Measurements from ENCODE around the gene CCNQ.
A peak's percentile ranks its signal among the peaks of the same experiment; 100 is the strongest.

Gene CCNQ

DNA sequence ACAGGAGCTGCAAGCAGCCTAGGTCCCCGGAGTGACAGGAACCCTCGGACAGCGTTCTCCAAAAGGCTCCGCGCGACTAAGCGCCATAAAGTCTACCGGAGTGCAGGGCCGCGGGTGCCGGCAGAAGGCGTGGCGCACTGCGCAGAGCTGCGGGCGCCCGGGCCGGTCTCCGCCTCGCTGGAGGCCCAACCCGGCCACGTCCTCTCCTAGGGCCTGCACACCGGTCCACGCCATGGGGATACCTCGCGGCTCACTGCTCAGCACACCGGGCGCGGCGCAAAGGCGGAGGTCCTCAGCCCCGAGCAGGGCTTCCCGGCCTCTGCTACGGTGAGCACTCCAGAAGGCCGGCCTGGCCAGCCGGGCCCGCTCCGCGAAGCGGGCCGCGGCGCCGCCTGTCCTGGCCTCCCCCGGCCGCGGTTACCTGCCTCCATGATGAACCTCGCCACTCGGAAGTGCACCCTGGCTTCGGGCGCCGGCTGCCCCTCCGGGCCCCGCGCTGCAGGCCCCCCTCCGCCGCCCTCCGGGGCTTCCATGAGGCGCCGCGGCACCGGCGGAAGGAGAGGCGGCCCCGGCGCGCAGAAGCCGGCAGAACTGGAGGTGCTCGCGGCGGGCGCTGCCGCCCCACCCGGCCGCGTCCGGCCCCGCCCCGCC lies at the start of gene CCNQ:
CCNQ (minus strand) TSS at position 599 of the 651 bp plus-strand sequence; CDS start at position 533, 66 bp downstream.
- no peak for DNase-seq

DNA sequence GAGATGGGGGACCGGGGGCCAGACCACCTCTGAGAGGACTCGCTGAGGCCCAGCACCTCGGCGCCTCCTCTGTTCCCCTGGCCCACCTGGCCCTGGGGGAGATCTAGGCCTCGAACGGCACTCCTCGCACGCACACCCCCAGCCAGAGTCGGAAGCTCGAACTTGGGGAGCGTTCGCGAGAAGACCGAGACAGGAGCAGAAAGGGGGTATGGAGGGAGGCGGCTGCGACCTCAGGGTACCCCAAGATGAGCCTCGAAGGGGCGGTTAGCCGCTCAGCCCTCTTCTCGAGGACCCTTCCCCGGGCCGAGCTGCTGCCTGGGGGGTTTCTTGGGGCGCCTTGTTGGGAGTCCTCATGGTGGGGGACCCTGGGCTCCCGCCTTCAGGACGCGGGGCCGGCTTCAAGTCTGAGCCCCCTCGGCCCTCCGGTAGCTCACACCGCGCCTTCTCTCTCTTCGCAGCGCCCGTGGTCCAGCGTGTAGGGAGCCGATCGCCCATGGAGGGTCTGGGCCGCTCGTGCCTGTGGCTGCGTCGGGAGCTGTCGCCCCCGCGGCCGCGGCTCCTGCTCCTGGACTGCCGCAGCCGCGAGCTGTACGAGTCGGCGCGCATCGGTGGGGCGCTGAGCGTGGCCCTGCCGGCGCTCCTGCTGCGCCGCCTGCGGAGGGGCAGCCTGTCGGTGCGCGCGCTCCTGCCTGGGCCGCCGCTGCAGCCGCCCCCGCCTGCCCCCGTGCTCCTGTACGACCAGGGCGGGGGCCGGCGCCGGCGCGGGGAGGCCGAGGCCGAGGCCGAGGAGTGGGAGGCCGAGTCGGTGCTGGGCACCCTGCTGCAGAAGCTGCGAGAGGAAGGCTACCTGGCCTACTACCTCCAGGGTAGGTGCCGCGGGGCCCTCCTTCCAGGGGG lies 48.8 kb upstream of the CCNQ start:
- DNase-seq = no peak

DNA sequence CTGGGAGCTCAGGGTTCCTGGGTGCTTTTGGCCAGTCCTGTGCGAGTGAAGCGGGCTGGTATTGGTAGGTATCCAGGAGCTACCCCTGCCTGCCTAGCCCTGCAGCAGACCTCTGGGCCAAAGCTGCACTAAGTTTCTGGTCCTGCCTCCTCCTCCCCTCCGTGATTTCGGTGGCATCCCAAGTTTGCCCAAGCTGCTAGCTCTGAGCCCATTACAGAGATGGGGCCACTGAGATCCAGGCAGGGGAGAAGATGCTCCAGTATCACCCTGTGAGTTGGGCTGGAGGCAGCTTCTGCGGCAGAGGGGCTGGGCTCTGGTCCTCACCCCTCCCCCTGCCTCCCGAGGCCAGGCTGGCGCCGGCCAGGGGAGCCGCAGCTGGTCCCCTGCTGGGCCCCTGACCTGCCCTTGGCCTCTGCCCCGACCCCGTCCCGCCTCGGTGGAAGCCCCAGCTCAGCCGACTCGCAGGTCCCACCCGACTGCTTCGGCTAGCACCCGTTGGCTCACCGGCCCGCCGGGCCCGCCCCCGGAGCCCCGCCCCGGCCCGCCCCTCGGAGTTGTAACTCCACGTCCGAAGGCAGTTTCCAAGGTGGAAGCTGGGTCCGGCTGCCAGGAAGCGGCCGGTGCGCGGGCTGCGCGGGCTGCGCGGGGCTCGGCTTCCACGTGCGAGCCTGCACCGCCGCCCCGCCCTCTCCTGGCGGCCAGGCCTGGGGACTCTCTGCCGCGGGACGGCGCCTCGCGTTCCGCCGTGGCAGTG lies 47.9 kb upstream of the CCNQ start, which contains the start of gene DUSP9:
DUSP9 (plus strand) TSS at position 584 of the 754 bp plus-strand sequence. CDS start 751 bp downstream, outside the sequence.
- DNase-seq = no peak

DNA sequence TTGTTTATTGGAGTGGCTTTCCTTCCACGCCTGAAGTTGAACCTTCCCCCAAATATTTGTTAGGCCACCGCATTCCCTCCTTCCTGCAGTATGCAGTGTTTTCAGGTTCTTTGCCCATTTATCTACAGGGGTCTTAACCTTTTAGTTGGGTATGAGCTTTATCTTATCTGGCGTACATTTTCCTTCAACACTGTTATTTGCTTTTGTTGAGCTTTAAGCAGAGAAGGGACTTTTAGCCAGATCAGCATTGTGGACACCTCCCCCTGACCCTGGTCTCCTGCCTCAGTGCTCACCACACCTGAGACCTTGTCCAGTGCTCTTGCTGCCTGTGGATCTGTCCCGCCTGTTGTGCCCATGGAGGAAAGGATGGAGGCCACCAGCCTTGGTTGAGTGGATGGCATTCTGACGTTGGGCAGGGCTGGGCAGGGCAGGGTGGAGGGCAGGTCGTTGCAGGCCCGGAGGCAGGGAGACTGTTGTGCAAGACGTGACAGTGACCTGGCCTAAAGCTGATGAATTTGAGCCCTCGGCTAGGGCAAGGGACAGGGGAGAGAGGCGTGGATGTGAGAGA lies 47.1 kb upstream of the CCNQ start:
- no peak for DNase-seq

DNA sequence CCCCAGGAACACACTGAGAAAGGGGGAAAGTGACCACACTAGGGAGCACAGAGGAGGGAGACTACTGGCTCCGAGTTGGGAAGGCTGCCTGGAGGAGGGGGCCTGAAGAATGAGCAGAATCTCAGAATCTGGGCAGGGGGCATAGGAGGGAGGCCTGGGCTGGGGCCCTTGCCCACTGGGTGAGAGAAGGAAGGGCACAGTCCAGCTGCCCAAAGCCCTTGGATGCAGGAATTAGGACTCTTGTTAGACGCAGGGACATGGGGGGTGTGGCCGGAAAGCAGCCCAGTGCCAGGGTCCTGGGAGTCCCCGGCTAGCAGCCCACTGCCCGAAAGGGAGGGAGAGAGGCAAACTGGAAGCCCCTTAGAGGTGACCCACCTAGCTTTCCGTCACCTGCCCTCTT lies 46.2 kb upstream of the CCNQ start:
- no peak for DNase-seq

DNA sequence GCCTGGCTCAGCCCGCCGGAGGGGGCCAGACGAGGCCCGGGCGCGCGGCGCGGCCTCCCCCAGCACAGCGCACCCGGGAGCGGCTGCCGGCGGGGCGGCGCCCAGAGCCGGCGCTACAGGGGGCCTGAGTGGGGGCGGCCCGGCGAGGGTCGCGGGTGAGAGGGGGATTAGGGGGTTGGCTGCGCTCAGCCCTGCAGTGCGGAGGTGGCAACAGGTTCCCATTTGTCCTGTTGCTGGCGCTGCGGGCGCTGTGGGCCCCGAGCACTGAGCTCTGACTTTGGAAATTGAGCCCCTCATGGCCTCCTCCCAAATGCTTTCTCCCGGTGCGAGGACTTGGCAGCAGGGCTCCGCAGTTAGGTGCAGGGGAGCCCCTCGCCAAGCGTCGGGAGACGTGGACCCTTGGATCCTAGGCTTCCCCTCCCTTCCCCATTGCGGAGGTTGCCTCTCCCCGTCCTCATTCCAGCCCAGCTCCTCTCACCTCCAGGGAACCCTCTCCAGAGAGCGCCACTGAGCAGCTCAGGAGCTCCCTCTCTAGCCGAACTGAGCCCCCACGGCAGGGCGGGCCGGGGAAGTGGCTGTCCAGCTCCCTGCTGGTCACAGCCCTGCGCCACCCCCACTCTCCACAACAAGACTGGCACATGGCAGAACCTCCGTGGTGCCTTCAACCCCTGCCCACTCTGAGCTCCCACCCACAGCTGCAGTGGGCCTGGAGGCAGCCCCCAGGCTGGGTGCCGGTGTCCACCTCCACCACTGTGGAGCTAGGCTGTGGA lies 45.6 kb upstream of the CCNQ start:
- no peak for DNase-seq

DNA sequence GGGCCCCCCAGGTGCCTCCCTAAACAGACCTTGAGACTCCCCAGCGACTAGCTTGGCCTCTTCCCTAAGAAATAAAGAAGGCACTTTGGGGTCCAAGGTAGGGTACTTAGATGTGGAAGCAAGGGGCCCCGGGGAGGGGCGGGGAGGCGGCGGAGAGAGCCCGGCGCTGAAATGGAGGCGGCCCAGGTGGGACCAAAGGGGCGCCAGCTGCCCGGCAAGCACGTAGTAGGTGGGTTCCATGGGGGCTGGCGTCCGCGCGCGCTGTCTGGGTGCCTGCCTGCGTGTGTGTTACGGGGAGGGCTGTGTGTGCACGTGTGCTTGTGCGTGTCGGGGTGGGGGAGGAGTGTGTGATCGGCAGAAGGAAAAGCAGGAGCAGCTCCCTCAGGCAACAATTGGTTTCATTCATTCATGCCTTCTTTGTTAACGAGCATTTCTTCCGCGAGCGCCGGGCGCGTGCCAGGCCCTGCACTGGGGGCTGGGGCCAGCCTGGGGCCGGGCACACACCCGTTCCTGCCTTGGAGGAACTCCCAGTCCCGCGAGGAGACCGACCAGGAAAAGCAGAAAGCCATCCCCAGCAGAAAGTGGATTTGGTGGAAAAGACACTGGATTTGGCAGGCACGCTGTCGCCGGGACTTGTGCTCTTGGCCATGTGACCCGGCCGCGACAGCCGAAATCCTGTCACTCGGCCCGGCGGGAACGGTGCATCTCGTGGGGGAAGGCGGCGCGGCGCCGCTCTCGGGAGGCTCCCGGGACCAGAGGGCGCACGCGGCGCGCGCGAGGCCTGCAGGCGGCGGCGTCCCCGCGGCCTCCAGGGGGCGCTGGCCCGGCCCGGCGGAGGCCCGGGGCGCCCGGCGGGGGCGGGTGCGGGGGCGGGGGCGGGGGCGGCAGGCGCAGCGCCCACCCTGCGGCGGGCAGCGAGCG lies 44.8 kb upstream of the CCNQ start:
- no peak for DNase-seq

DNA sequence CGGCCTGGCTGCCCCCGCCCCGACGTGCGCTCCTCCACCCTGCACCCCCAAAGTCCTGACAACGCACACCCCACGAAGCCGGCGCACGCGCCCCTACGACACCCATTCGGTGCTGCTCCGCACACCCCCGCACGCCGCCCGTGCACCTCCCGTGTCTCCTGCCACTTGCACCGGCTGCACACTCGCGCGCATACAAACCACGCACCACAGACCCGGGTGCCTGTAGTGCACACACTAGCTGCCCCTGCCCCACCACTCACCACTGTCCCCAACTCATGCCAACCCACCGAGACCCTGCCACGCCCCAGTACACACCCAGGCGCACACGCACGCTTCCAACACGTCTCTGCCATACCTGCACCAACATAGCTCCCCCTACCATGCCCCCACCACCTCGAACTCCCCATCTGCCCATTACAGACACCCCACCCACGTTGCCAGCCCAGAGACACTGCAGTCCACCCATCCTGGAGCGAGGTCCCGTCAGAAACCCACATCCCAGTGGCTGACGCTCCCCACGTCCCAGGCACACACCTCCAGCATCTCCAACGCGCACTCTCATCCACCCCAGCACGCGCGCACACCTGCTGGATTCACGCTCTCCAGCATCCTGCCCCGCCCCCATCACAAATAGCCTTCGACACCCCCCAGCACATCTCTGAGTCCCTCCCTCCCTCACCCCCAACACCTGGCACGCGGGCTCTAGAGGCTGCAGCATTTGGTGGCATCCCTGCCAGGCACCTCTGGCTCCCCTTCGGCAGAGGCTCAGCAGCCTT lies 43.9 kb upstream of the CCNQ start:
- DNase-seq = no peak

DNA sequence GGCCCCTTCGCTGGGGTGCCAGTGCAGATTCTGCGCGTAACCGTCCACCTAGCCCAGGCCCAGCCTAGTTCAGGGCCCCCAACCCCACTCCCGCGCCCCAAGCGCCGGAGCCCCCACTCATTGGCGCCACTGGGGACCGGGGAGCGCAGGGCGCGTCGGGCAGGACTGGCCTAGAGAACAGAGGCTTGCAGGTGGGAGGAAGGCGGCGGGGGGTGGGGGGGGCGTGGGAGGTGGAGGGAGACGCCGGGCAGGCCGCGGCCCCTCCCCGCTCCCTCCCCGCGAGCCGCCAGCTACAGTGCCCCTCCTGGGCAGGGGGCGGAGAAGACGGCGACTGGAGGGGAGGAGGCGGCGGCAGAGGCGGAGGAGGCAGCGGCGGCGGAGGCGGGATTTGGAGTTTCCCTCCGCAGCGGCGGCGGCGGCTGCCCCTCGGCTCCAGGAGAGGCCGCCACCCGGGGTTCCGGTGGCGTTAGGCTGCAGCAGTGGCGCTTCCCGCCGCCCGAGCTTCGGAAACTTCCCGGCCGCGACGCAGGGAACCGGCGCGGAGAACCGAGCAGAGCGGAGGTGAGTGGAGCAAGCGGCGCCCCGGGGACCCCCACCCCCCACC lies 43.2 kb upstream of the CCNQ start:
- DNase-seq = peak; percentile 3

DNA sequence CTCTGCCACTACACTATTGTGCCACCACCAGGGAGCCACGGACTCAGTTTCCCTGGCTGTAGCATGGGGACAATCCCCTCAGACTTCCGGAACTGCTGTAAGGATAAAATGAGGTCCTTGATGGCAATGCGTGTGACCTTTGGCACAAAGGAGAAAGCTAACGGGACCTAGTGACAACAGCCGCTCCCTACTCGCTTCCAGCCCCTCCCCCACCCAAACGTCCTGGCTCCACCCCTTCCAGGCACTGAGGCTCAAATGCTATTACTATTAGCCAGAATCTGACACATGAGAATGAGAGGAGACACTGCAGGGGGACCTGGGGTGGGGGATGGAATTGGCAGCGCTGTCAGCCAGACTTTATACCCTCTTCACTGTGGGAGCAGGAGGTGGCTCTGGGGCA lies 42.7 kb upstream of the CCNQ start:
- no peak for DNase-seq

DNA sequence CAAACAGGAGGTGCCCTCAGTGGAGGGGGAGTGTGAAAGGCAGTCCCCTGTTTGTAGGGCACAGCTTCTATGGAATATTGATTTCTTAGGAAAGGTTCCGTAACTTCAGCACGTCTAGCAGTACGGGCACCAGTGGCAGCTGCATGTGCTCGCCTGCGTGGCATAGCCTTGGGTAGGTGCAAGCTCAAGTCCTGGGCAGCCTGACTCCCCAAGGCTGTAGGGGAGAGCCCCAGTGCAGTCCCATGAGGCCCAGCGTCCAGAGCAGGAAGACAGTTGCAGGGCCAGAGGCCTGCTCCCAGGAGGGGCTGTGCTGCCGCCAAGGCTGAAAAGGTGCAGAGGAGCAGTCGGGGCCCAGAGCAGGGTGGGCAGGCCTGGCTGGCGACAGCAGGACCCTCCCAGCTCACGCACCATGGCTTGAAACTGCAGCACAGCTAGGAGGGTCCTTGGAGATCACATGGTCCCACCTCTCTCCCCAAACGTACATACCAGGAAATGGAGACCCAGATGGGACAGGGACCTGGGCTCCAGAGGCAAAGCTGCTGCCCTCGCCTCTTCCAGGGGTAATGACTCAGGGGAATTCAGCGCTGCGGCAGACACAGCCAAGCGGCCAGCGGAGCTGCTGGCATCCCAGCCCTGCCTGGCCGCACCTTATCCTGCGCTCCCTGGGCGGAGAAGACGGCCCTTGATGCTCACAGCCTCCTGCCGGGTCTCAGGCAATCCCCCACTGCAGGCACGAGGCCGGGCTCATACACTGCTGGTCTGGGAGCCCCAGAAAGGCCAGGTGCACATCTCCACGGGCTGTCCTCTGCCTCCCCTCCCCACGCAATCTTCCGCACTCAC lies 42.0 kb upstream of the CCNQ start:
- no peak for DNase-seq

DNA sequence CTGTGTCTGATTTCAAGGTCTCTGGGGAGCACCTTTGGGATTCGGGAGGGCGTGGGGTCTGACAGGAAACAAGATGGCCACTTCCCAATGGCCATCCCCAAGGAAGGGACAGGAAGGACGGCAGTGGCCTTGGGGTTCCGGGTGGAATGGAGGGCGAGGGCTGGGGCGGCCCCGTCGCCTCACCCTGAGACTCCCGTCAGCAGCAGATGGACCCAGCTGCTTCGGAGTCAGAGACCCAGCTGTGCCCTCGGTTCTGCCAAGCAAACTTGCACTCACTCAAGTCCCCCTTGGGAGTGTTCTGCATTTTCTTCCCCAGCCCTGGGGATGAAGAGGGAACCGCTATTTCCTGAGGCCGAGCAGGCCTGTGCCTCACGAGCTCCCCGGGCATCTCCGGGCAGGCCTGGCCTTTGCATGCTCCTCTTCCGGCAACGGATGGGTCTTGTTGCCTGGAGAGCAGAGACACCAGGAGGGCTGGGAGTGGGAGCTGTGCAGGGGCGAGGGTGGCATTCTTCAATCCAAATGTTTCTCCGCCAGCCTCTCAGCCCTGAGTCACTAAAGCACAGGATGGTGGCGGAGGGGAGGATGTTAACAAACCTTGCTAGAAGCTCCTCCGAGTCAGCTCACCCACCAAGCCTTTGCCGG lies 41.2 kb upstream of the CCNQ start:
- no peak for DNase-seq

DNA sequence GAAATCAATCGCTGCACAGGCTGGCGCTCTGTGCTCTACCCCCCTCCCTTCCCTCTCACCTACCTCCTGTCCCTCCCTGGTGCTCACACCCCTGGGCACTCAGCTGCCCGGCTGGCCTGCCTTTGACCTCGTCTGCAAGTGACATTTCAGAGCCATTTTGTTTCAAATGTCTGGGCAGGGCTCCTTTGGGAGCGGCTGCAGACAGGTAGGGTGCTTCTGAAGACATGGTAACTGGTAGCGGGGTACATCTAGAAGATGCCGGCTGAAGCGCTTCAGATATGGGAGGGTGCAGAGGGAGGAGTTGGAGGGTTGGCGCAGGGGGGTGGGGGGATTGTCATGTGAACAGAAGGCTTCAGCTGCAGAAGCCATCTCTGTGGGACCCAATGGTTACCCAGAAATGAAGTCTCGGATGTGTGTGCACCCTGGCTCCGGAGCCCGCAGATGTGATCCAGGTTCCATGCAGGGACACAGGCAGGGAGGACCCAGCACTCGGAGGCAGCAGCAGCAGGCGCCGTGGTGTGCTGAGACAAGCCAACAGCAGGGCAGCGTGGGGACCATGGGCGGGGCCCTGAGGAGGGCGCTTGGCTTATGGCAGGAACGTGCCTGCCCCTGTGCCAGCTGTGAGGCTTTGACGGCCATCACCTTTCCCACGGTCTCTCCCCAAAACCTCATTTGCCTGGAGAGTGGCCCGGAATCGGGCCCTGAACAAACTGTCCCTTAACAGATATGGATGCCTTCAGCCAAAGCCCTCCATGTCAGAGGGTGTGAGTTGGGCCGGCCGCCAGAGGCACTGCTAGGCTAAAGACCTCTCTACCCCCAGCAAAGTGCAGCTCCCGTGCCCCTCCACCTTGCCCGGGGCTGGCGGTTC lies 40.5 kb upstream of the CCNQ start:
- DNase-seq = no peak

DNA sequence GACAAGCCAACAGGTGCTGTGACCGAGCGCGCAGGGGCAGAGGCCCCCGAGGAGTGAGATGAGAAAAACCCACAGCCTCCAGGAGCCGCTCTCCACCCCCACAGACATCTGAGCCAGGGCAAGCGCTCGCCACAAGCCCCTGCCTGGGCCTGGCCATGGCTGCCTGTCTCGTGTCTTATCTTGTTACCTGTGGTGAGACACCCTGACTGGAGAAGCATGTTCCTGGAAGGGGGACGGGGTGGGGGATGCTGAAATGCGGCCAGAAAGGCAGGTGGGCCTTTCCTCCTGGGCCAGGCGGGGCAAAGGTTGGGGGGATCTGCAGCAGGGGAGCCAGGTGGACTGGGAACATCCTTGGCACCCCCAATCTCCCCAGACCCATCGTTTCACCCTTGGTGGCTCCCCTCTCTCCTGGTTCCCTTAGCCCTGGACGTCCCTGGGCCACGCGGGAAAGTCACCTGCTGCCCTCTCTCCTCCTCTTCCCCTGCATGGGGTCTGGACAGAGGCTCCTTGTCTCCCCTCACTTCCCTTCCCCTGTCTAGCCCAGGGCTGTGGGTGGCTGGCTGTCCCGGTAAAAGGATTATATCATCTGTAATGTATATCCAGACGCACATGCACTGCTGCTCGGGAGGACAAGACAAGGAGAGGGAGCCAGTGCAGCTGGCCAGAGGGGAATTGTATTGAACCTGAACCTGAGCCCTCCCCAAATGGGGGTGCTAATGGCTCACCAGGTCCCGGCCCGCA lies 39.7 kb upstream of the CCNQ start:
- DNase-seq = no peak

DNA sequence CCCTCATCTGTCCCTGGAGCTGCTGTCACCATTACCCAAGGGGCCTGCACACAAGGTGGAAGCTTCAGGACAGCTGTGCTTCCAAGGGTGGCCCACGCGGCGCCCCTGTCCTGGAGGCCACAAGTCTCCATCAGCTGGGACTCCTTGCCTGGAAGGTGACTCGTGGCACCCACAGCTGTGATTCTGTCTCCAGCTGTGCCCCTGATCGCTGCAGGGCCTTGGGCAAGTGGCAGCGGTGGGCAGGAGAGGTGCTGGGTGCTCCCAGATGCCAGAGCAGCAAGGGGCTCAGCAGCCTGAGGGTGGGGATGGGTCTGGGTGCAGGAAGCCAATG lies 39.1 kb upstream of the CCNQ start:
- DNase-seq = no peak

DNA sequence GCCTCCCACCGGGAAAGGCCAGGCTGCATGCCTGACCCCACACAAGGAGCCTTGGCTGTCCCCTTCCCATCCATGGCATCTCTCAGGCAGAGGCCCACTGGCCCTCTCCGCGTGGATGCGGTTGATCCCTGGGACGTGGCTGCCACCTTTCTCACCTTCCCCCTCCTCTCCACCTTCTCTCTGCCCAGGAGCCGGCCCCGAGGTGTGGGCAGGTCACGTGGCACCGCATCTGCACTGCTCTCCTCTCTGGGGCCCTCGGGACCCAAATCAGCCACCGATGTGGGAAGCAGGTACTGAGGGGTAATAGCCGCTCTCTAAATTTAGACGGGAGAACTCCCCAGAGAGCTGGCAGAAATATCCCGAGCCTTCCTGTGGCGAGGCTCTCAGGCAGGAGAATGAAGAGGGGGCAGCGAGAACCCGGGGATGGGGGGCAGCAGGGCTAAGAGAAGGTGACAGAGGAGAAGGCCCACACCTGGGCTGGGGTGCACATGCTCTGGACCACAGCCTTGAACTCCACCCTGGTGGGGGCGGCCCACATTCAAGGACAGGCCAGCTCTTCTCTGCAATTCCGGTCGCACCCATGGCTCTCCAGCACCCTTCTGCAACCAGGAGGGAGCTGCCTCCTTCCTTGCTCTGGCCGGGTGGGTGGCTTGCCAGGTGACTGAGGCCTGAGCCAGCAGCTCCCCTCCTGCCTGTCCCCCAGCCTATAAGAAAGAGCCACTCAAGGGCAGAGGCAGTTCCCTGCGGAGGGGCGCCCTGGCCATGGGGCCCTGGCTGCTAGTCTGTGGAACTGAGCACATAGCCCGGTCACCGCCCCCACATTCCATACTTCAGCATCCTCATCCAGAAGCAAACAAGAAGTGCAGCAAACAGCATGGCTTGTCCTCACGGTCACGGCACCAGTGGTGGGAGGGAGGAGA lies 38.4 kb upstream of the CCNQ start:
- DNase-seq = no peak
